Tibial artery (tissue), 4 donors: ENCODE data around the gene TBXT.

Experiments used
- DNase-seq, 2 donors: peaks; one replicate each; pipeline ENCODE4 v3.0.0-alpha.2; 2019
- H3K27ac ChIP-seq, 2 donors: fragments of 200-600 bp; sonication (generic) in 1 of 2; 1 replicate in 1 of 2; 2 replicates in 1 of 2; pipeline ENCODE4 v1.5.1; 2018 to 2019; ENCODE audit warnings: mild to moderate bottlenecking in 1 of 2
- H3K27me3 ChIP-seq, 2 donors: fragments of 200-600 bp; sonication (generic) in 1 of 2; one replicate each; pipeline versions ENCODE4 v1.5.1 to v1.6.0; 2016 to 2019
- H3K36me3 ChIP-seq, 3 donors: fragments of 200-600 bp; sonication (generic) in 2 of 3; one replicate each; pipeline ENCODE4 v1.5.1; 2016 to 2019; ENCODE audit warnings: mild to moderate bottlenecking in 2 of 3
- H3K4me1 ChIP-seq, 4 donors: fragments of 200-600 bp; sonication (generic) in 2 of 4; 1 replicate in 3 of 4; 2 replicates in 1 of 4; pipeline ENCODE4 v1.5.1; 2016 to 2019
- H3K4me3 ChIP-seq, 2 donors: fragments of 200-600 bp; sonication (generic) in 1 of 2; 1 replicate in 1 of 2; 2 replicates in 1 of 2; pipeline ENCODE4 v1.5.1; 2018 to 2019; ENCODE audit warnings: mild to moderate bottlenecking in 2 of 2
- H3K9me3 ChIP-seq, 3 donors: fragments of 200-600 bp; sonication (generic) in 1 of 3; one replicate each; pipeline ENCODE4 v1.5.1; 2016 to 2019
- CTCF ChIP-seq, 2 experiments: fragments of 200-600 bp in 1 of 2; fragments of 450-650 bp in 1 of 2; IDR thresholded peaks; one replicate each; pipeline ENCODE4 v1.5.1; 2017 to 2019; ENCODE audit warnings: antibody characterized with exemption in 2 of 2, mild to moderate bottlenecking in 1 of 2, moderate library complexity in 1 of 2
- intact Hi-C: fragments of 100-400 bp; cut with DNase I; formaldehyde crosslinking; loops from one replicate; pipeline ENCODE4 v1.15.0; 2023; ENCODE audit warnings: low total_unique reads

TBXT gene

GRCh38 chr6:166162599-166163342 lies 4.9 kb downstream of the TBXT start:
- peaks cover 0 to 14% (median 6%) of the 10 kb centered on the region in 4 donors for H3K4me1 ChIP-seq
- no peaks in the 10 kb centered on the region for H3K9me3 ChIP-seq
- DNase-seq = no peak
- H3K36me3 ChIP-seq = no peaks in the 10 kb centered on the region
- TF ChIP-seq CTCF (IDR thresholded peaks at IDR 0.05) = no peak
- intact Hi-C loops = no loop called here
- no peak overlapping the region for H3K27ac ChIP-seq
- no peak overlapping the region for H3K4me3 ChIP-seq
- H3K27me3 ChIP-seq = peaks cover 0 to 36% of the 10 kb centered on the region in 2 donors

- Histone ChIP-seq H3K27me3 (peaks cover 0 to 9% of the 10 kb centered on the region in 2 donors), H3K4me3 (no peak overlapping the region), H3K4me1 (no peaks in the 10 kb centered on the region), H3K27ac (no peak overlapping the region), H3K9me3 (no peaks in the 10 kb centered on the region), H3K36me3 (no peaks in the 10 kb centered on the region)
- DNase-seq = no peak
- intact Hi-C loops = no loop called here
- no peak for TF ChIP-seq CTCF (IDR thresholded peaks at IDR 0.05)
These were observed 9.6 kb downstream of the TBXT start for GRCh38 chr6:166157930-166158617.

GRCh38 chr6:166156942-166157341 lies 10.7 kb downstream of the TBXT start:
- no peak for TF ChIP-seq CTCF (IDR thresholded peaks at IDR 0.05)
- Histone ChIP-seq H3K27me3 (peaks cover 0 to 2% of the 10 kb centered on the region in 2 donors), H3K4me3 (no peak overlapping the region), H3K4me1 (no peaks in the 10 kb centered on the region), H3K9me3 (peaks cover 0 to 1% (median 0%) of the 10 kb centered on the region in 3 donors), H3K27ac (no peak overlapping the region), H3K36me3 (no peaks in the 10 kb centered on the region)
- intact Hi-C loops = no loop called here
- no peak for DNase-seq

GRCh38 chr6:166153966-166154365 lies 13.7 kb downstream of the TBXT start:
- no peak overlapping the region for H3K27ac ChIP-seq
- no peak overlapping the region for H3K4me3 ChIP-seq
- DNase-seq = no peak
- intact Hi-C loops = no loop called here
- peaks cover 0 to 24% (median 15%) of the 10 kb centered on the region in 3 donors for H3K9me3 ChIP-seq
- no peaks in the 10 kb centered on the region for H3K36me3 ChIP-seq
- H3K27me3 ChIP-seq = peaks cover 0 to 2% of the 10 kb centered on the region in 2 donors
- H3K4me1 ChIP-seq = no peaks in the 10 kb centered on the region
- no peak for TF ChIP-seq CTCF (IDR thresholded peaks at IDR 0.05)

- H3K27me3 ChIP-seq = peaks cover 0 to 2% of the 10 kb centered on the region in 2 donors
- no peak for TF ChIP-seq CTCF (IDR thresholded peaks at IDR 0.05)
- H3K4me1 ChIP-seq = no peaks in the 10 kb centered on the region
- no peak overlapping the region for H3K4me3 ChIP-seq
- no peak overlapping the region for H3K27ac ChIP-seq
- DNase-seq = no peak
- peaks cover 0 to 24% (median 15%) of the 10 kb centered on the region in 3 donors for H3K9me3 ChIP-seq
- intact Hi-C loops = no loop called here
- no peaks in the 10 kb centered on the region for H3K36me3 ChIP-seq
These were observed 15.0 kb downstream of the TBXT start for GRCh38 chr6:166152660-166153059.
